Psoas muscle (tissue), 8 donors: Measurements from ENCODE around the gene NR2F6. TPM values are rescaled to one million over a fixed set of nuclear protein-coding genes. Genes with fewer than 3 reads are reported as not detected.
"Not testable (repeated sequence)": the region's sequence is repeated elsewhere in the genome, so short reads cannot be mapped to it uniquely, and the experiment has no call there.

Experiments used
- ATAC-seq, 4 donors: fragments of 200-7000 bp; cut with Tn5 transposase; one replicate each; pipeline ENCODE4 v1.9.1; 2020; ENCODE audit warnings: moderate library complexity in 3 of 4, mild to moderate bottlenecking in 2 of 4
- DNase-seq, 2 donors: peaks; one replicate each; pipeline ENCODE4 v3.0.0-alpha.2; 2020
- H3K27ac ChIP-seq: fragments of 200-600 bp; one replicate; pipeline ENCODE4 v1.8.0; 2022
- H3K27me3 ChIP-seq, 3 donors: fragments of 200-600 bp in 1 of 3; one replicate each; pipeline versions ENCODE4 v1.6.1 to v1.8.0; 2013 to 2022; ENCODE audit warnings: low read length in 2 of 3, mild to moderate bottlenecking in 2 of 3, moderate library complexity in 1 of 3; ENCODE audit not compliant: insufficient read depth in 3 of 3
- H3K36me3 ChIP-seq, 2 donors: fragments of 200-600 bp in 1 of 2; one replicate each; pipeline versions ENCODE4 v1.6.1 to v1.8.0; 2013 to 2022; ENCODE audit warnings: low read depth in 1 of 2, mild to moderate bottlenecking in 1 of 2, moderate library complexity in 1 of 2; ENCODE audit not compliant: insufficient read depth in 1 of 2
- H3K4me1 ChIP-seq: fragments of 200-600 bp; one replicate; pipeline ENCODE4 v1.8.0; 2022
- H3K4me3 ChIP-seq: fragments of 200-600 bp; one replicate; pipeline ENCODE4 v1.8.0; 2022; ENCODE audit warnings: mild to moderate bottlenecking
- H3K9me3 ChIP-seq: fragments of 200-600 bp; one replicate; pipeline ENCODE4 v1.8.0; 2022
- CTCF ChIP-seq: fragments of 200-600 bp; IDR thresholded peaks from one replicate; pipeline ENCODE4 v1.8.0; 2022; ENCODE audit warnings: antibody characterized with exemption
- WGBS, 3 donors: extraction: QIAGEN DNeasy Blood & Tissue Kit; methylation state at CpG; one replicate each; pipeline versions ENCODE4 v1.1.6 to v1.1.7; 2013; 5-methylcytosine and 5-hydroxymethylcytosine counted together
- intact Hi-C, 2 donors: fragments of 100-400 bp; cut with DNase I; formaldehyde crosslinking; loops; one replicate each; pipeline versions ENCODE4 v1.11.0 to v1.14.2; 2022
- polyA plus RNA-seq, 3 donors: library from polyadenylated mRNA; stranded (reverse); fragments of 200-250 nt; gene quantifications; one replicate each; pipeline ENCODE4 v1.2.3, GENCODE V29; 2013
- total RNA-seq, 4 donors: library from RNA; stranded (reverse); fragmentation: NEBNext Ultra II Directional in 2 of 4; extraction: Animal tissue kit (Norgen Biotek cat#: 25700) in 2 of 4; gene quantifications; one replicate each; pipeline versions ENCODE4 v1.2.1 to v1.2.4, GENCODE V29; 2021 to 2023
- donor health status: healthy with polysubstance abuse.
- donor health status: DM: no; HTN: no; CAD: no; lungs with moderate emphysema.
- donor health status: Bipolar disorder and iron deficiency.
- donor health status: healthy.
- donor health status: DM: yes; HTN: yes; CAD: no.
- donor health status: DM: no; HTN: no; CAD: no.
- donor health status: DM: no; HTN: no; CAD: no.
- donor health status: DM: yes; HTN: yes; CAD: no.

The NR2F6 gene
- total and polyA plus RNA-seq, 7 donors = 21.1 to 56.7 (median 40.4) TPM

- DNase-seq (no peak), ATAC-seq (no peak)
- no peak overlapping the region for H3K27ac ChIP-seq
- H3K9me3 ChIP-seq = no peaks in the 10 kb centered on the region
- peaks cover 10 to 86% of the 10 kb centered on the region in 2 donors for H3K36me3 ChIP-seq
- H3K27me3 ChIP-seq = no peaks in the 10 kb centered on the region
- WGBS, 3 donors = 80 to 90% (median 86%) methylated on average over 19 of the region's 19 CpGs
- intact Hi-C loops = no loop called here
- H3K4me1 ChIP-seq = no peaks in the 10 kb centered on the region
- no peak for TF ChIP-seq CTCF
- no peak overlapping the region for H3K4me3 ChIP-seq
These were observed 29.9 kb upstream of the NR2F6 start for GRCh38 chr19:17275441-17276175.

- H3K9me3 ChIP-seq, H3K4me3 ChIP-seq, ATAC-seq, DNase-seq, H3K4me1 ChIP-seq, H3K27me3 ChIP-seq, intact Hi-C loops, H3K27ac ChIP-seq: not testable (repeated sequence)
- 96 to 98% (median 98%) methylated on average over 3 of the region's 3 CpGs for WGBS, 3 donors
- H3K36me3 ChIP-seq = peaks cover 10 to 91% of the 10 kb centered on the region in 2 donors
These were observed 29.2 kb upstream of the NR2F6 start for GRCh38 chr19:17274892-17275291.

- H3K27ac ChIP-seq = no peak overlapping the region
- ATAC-seq (no peak), DNase-seq (no peak)
- no peaks in the 10 kb centered on the region for H3K9me3 ChIP-seq
- H3K27me3 ChIP-seq = no peaks in the 10 kb centered on the region
- no peak overlapping the region for H3K4me3 ChIP-seq
- intact Hi-C loops = no loop called here
- H3K36me3 ChIP-seq = peaks cover 3 to 45% of the 10 kb centered on the region in 2 donors
- 89 to 91% (median 91%) methylated on average over 13 of the region's 13 CpGs for WGBS, 3 donors
- peaks cover 7% of the 10 kb centered on the region for H3K4me1 ChIP-seq
- no peak for TF ChIP-seq CTCF
These were observed 23.0 kb upstream of the NR2F6 start for GRCh38 chr19:17268754-17269153.

GRCh38 chr19:17266975-17267788 is 21.5 kb upstream of the NR2F6 start, which contains the start of gene BABAM1:
Gene BABAM1, plus strand, starts transcription at chr19:17267443. Its CDS starts 1,364 bp downstream, at chr19:17268807.
- Histone ChIP-seq H3K4me1 (peaks cover 7% of the 10 kb centered on the region), H3K36me3 (peaks cover 3 to 29% of the 10 kb centered on the region in 2 donors), H3K27ac (peak within 1 kb of the TSS; percentile 79), H3K9me3 (no peaks in the 10 kb centered on the region), H3K27me3 (no peaks in the 10 kb centered on the region), H3K4me3 (peak within 1 kb of the TSS; percentile 89)
- peak; percentile 93 to 96 for DNase-seq
- intact Hi-C loops = loop anchor here in 1 of 2 donors (2.0 kb wide), 1 partner anchor 52 kb away; the partner anchor contains the start of gene USE1
- no peak for TF ChIP-seq CTCF
- peak; percentile 96 to 99 (median 97) for ATAC-seq
- WGBS, 3 donors = 0% methylated on average over 27 of the region's 27 CpGs

GRCh38 chr19:17266589-17266974 is 20.9 kb upstream of the NR2F6 start:
- intact Hi-C loops = loop anchor here in 1 of 2 donors (2.0 kb wide), 1 partner anchor 52 kb away; the partner anchor contains the start of gene USE1
- DNase-seq = no peak
- Histone ChIP-seq H3K36me3 (peaks cover 3 to 24% of the 10 kb centered on the region in 2 donors), H3K9me3 (no peaks in the 10 kb centered on the region), H3K27me3 (no peaks in the 10 kb centered on the region), H3K4me3 (no peak overlapping the region), H3K27ac (peak overlapping the region; percentile 30), H3K4me1 (peaks cover 7% of the 10 kb centered on the region)
- ATAC-seq = no peak
- WGBS, 3 donors = 67 to 75% (median 70%) methylated on average over 12 of the region's 12 CpGs
- no peak for TF ChIP-seq CTCF
